Stimulated activated CD8-positive, alpha-beta memory T cell treated with anti-CD3 and anti-CD28 coated beads, Interleukin-7, amount 100 ng/mL, for 4 hours (primary cell): ENCODE measurements around the gene JKAMP.

ENCODE experiments used
- DNase-seq, 2 donors: peaks; one replicate each; pipeline ENCODE4 v3.0.0-alpha.2; 2020; ENCODE audit warnings: low read depth in 2 of 2

JKAMP gene

DNA sequence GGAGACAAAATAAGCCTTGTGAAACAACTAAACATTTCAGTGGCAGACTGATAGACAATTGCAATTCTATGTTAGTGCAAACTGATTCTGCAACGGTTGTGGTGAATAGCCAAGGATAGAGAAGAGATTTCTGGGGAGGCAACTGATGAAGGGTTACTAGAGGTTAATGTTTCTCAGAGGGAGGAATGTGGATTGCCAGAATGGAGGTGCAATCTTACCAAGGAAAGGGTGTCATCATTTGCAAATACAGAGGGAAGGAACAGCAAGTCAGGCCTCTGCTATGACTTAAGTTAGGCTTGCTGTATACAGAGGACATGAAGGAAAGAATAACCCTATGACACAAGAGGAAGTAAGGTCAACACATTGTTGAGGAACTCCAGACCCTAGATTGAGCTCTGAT lies 56.5 kb downstream of the JKAMP start:
- DNase-seq = no peak

DNA sequence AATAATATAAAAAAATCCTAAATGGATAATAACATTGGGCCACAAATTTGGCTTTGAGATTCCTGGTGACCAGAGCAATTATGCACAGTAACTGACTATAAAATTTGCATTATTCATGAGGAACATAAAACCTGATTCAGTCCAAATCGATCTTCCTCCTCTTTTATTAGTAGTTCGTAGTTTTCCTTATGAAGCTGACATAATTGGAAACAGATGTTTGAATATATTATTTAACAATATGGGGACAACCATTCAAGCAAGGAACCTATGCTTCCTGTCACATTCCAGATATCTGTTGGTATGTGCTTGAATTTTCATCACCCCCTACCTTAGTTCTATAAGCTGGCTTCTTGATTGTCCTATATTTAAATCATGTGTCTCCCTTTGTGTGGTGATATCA lies 57.4 kb downstream of the JKAMP start:
- no peak for DNase-seq

DNA sequence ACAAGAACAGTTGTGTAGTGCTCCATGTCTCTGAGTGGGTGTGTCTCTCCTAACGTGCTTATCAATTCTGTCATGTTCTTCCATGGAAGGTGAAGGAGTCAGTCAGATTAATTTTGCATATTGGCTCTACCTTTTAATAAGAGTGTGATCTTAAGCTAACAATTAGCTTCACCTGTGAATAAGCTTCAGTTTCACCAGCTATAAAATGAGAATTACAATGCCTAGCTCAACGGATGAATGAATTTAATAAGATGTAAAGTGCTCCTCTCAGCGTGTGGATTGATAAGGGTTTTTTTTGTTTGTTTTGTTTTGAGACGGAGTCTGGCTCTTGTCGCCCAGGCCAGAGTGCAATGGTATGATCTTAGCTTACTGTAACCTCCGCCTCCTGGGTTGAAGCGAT lies 59.6 kb downstream of the JKAMP start:
- no peak for DNase-seq

DNA sequence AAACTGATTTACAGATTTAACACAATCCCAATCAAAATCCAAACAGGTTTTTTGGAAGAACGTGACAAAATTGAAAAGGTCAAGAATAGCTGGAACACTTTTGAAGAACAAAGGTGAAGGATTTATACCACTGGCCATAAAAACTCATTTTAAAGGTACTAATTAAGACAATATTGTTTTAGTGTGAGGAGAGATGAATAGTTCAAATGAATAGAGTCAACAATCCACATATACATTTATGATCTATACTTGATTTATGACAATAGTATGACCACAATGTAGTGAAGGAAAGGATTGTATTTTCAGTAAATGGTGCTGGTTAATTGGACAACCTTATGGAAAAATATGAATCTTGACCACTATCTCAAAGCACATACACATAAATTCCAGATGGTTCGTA lies 63.0 kb downstream of the JKAMP start:
- DNase-seq = no peak
